PC-9 (cell line): ENCODE measurements around the gene LACC1. TPM values are rescaled to one million over a fixed set of nuclear protein-coding genes. Genes with fewer than 3 reads are reported as not detected.

ENCODE experiments used
- BruUV-seq: library from RNA; stranded (reverse); fragments of 400-500 nt; replicated peaks from 2 replicates; lab custom pipeline; 2021; lab: Mats Ljungman, UMichigan
- CTCF ChIA-PET: fragments of 300-600 bp; sonication (Branson Sonifier 250); formaldehyde crosslinking; loops from one replicate; lab custom pipeline; 2022; ENCODE audit warnings: antibody characterized with exemption; lab: Charles Lee
- POLR2A ChIA-PET: fragments of 300-600 bp; sonication (Branson Sonifier 250); formaldehyde crosslinking; loops from one replicate; lab custom pipeline; 2022; ENCODE audit warnings: antibody characterized with exemption; ENCODE audit not compliant: unreplicated experiment; lab: Charles Lee
- DNase-seq, 2 experiments: peaks; one replicate each; pipeline versions ENCODE4 v3.0.0 to v3.0.0-alpha.2; 2015 to 2022; ENCODE audit warnings: mixed read lengths in 1 of 2
- H2AFZ ChIP-seq: fragments of 200-600 bp; sonication (generic); 2 replicates; pipeline ENCODE4 v1.8.1; 2017; ENCODE audit warnings: antibody characterized with exemption
- H3F3A ChIP-seq: fragments of 200-600 bp; sonication (generic); 2 replicates; pipeline ENCODE4 v1.8.1; 2017; ENCODE audit warnings: antibody characterized with exemption, mild to moderate bottlenecking, low read depth; ENCODE audit not compliant: insufficient read depth
- H3K27ac ChIP-seq: fragments of 200-600 bp; sonication (generic); 2 replicates; pipeline ENCODE4 v1.6.1; 2016; ENCODE audit warnings: mixed run types
- H3K27me3 ChIP-seq: fragments of 200-600 bp; sonication (generic); 2 replicates; pipeline ENCODE4 v1.6.1; 2016; ENCODE audit warnings: low read depth, mixed run types; ENCODE audit not compliant: insufficient read depth
- H3K36me3 ChIP-seq: fragments of 200-600 bp; sonication (generic); 2 replicates; pipeline ENCODE4 v1.6.1; 2016; ENCODE audit warnings: low read depth, mixed run types
- H3K4me1 ChIP-seq: fragments of 200-600 bp; sonication (generic); replicated peaks from 2 replicates; pipeline ENCODE4 v1.6.1; 2016; ENCODE audit warnings: mixed run types; ENCODE audit not compliant: insufficient read depth
- H3K4me2 ChIP-seq: fragments of 200-600 bp; sonication (generic); 2 replicates; pipeline ENCODE4 v1.6.1; 2017; ENCODE audit warnings: mixed run types
- H3K4me3 ChIP-seq: fragments of 200-600 bp; sonication (generic); 2 replicates; pipeline ENCODE4 v1.6.1; 2016; ENCODE audit warnings: mixed run types
- H3K79me2 ChIP-seq: fragments of 200-600 bp; sonication (generic); 2 replicates; pipeline ENCODE4 v1.6.1; 2017; ENCODE audit warnings: low read depth, mixed run types
- H3K9me2 ChIP-seq: fragments of 200-600 bp; sonication (generic); 2 replicates; pipeline ENCODE4 v1.8.1; 2017; ENCODE audit warnings: mild to moderate bottlenecking; ENCODE audit not compliant: insufficient read depth
- H3K9me3 ChIP-seq: fragments of 200-600 bp; sonication (generic); 2 replicates; pipeline ENCODE4 v1.8.1; 2016; ENCODE audit warnings: low read depth; ENCODE audit not compliant: insufficient read depth
- H4K20me1 ChIP-seq: fragments of 200-600 bp; sonication (generic); 2 replicates; pipeline ENCODE4 v1.8.1; 2017; ENCODE audit not compliant: insufficient read depth
- CTCF ChIP-seq: fragments of 200-600 bp; sonication (generic); conservative IDR thresholded peaks from 2 replicates; pipeline ENCODE4 v1.6.1; 2017; ENCODE audit warnings: mixed run types, antibody characterized with exemption, mild to moderate bottlenecking, moderate library complexity
- EZH2 ChIP-seq: fragments of 200-600 bp; sonication (generic); IDR thresholded peaks from 2 replicates; pipeline ENCODE4 v1.8.0; 2017; ENCODE audit warnings: antibody characterized with exemption, low read depth
- intact Hi-C: fragments of 100-400 bp; cut with micrococcal nuclease; formaldehyde crosslinking; loops from one replicate; pipeline ENCODE4 v1.10.0; 2022; ENCODE audit not compliant: unreplicated experiment
- total RNA-seq: library from RNA; stranded (reverse); gene quantifications from 2 replicates; pipeline ENCODE4 v1.2.3, GENCODE V29; 2021

Gene LACC1
- total RNA-seq, 1 experiment from 2014 or later: 2.4 TPM

- POLR2A ChIA-PET: interaction anchor here (0.6 kb wide), 1 partner anchor 521 kb away, joined by 26 read pairs; no protein-coding TSS in a partner anchor
- no peak for DNase-seq
- intact Hi-C loops: no loop called here
- Histone ChIP-seq H3K4me3 (no peak overlapping the region), H3K27ac (no peak overlapping the region), H3F3A (no peaks in the 10 kb centered on the region), H3K27me3 (no peaks in the 10 kb centered on the region), H3K79me2 (no peaks in the 10 kb centered on the region), H3K36me3 (no peaks in the 10 kb centered on the region), H3K4me1 (no peaks in the 10 kb centered on the region), H3K9me3 (no peaks in the 10 kb centered on the region), H3K4me2 (no peak overlapping the region), H4K20me1 (no peaks in the 10 kb centered on the region), H3K9me2 (no peaks in the 10 kb centered on the region), H2AFZ (no peak overlapping the region)
- CTCF ChIA-PET: no interaction called here
- TF ChIP-seq EZH2 (no peak), CTCF (no peak)
- BruUV-seq: no TSS peak
These were observed 35.7 kb downstream of the LACC1 start for GRCh38 chr13:43915451-43915850.

- Histone ChIP-seq H3F3A (no peaks in the 10 kb centered on the region), H3K36me3 (no peaks in the 10 kb centered on the region), H2AFZ (no peak overlapping the region), H3K79me2 (no peaks in the 10 kb centered on the region), H4K20me1 (no peaks in the 10 kb centered on the region), H3K9me3 (no peaks in the 10 kb centered on the region), H3K27ac (no peak overlapping the region), H3K9me2 (no peaks in the 10 kb centered on the region), H3K27me3 (no peaks in the 10 kb centered on the region), H3K4me1 (no peaks in the 10 kb centered on the region), H3K4me2 (no peak overlapping the region), H3K4me3 (no peak overlapping the region)
- CTCF ChIA-PET: no interaction called here
- DNase-seq: no peak
- POLR2A ChIA-PET: no interaction called here
- no TSS peak for BruUV-seq
- intact Hi-C loops: no loop called here
- TF ChIP-seq EZH2 (no peak), CTCF (no peak)
These were observed 37.1 kb downstream of the LACC1 start for GRCh38 chr13:43916828-43917227.

- H3K4me2 ChIP-seq: no peak overlapping the region
- intact Hi-C loops: no loop called here
These were observed 38.9 kb downstream of the LACC1 start for GRCh38 chr13:43918636-43919035.

More at GRCh38 chr13:43918636-43919035, 38.9 kb downstream of the LACC1 start:
- TF ChIP-seq EZH2 (no peak), CTCF (no peak)
- no TSS peak for BruUV-seq
- Histone ChIP-seq H3K27ac (no peak overlapping the region), H3F3A (no peaks in the 10 kb centered on the region), H3K79me2 (no peaks in the 10 kb centered on the region), H3K27me3 (no peaks in the 10 kb centered on the region), H3K4me1 (no peaks in the 10 kb centered on the region), H3K9me3 (no peaks in the 10 kb centered on the region), H3K36me3 (no peaks in the 10 kb centered on the region), H3K9me2 (no peaks in the 10 kb centered on the region), H3K4me3 (no peak overlapping the region), H4K20me1 (no peaks in the 10 kb centered on the region), H2AFZ (no peak overlapping the region)
- ChIA-PET POLR2A (no interaction called here), CTCF (no interaction called here)
- DNase-seq: no peak
